CD8-positive, alpha-beta memory T cell (primary cell): Measurements from ENCODE around the gene ATP1B1. TPM values are rescaled to one million over a fixed set of nuclear protein-coding genes. Genes with fewer than 3 reads are reported as not detected.
A peak's percentile ranks its signal among the peaks of the same experiment; 100 is the strongest.

Source experiments
- CTCF ChIA-PET: fragments of 350-600 bp; sonication (Branson Sonifier 250); formaldehyde crosslinking; loops from one replicate; lab custom pipeline; 2021; ENCODE audit warnings: antibody characterized with exemption; lab: Charles Lee
- POLR2A ChIA-PET: fragments of 350-600 bp; sonication (Branson Sonifier 250); formaldehyde crosslinking; loops from one replicate; lab custom pipeline; 2021; ENCODE audit warnings: antibody characterized with exemption; lab: Charles Lee
- DNase-seq, 5 donors: peaks; one replicate each; pipeline versions ENCODE4 v3.0.0 to v3.0.0-alpha.2; 2020 to 2022; ENCODE audit warnings: mixed read lengths in 1 of 5
- H3K27ac ChIP-seq: one replicate; pipeline ENCODE4 v1.7.0; 2013; ENCODE audit warnings: low read depth, mild to moderate bottlenecking, low read length, moderate library complexity
- H3K27me3 ChIP-seq: 2 replicates; pipeline ENCODE4 v1.7.0; 2013; ENCODE audit warnings: low read length, mild to moderate bottlenecking; ENCODE audit not compliant: insufficient read depth, poor library complexity, severe bottlenecking
- H3K36me3 ChIP-seq: 2 replicates; pipeline ENCODE4 v1.7.0; 2013; ENCODE audit warnings: mild to moderate bottlenecking, low read length, moderate library complexity; ENCODE audit not compliant: insufficient read depth
- H3K4me1 ChIP-seq: 2 replicates; pipeline ENCODE4 v1.7.0; 2013; ENCODE audit warnings: mild to moderate bottlenecking, low read length, moderate library complexity; ENCODE audit not compliant: insufficient read depth
- H3K4me3 ChIP-seq: 2 replicates; pipeline ENCODE4 v1.7.0; 2013; ENCODE audit warnings: mild to moderate bottlenecking, low read length
- H3K9me3 ChIP-seq: 2 replicates; pipeline ENCODE4 v1.7.0; 2013; ENCODE audit warnings: mild to moderate bottlenecking, low read length
- H3K27ac Mint-ChIP-seq, 8 donors: one replicate each; pipeline ENCODE4 v1.8.0; 2020 to 2021; ENCODE audit warnings: mixed read lengths in 8 of 8, mild to moderate bottlenecking in 6 of 8, inconsistent platforms in 3 of 8, moderate library complexity in 3 of 8
- H3K27me3 Mint-ChIP-seq, 2 donors: one replicate each; pipeline ENCODE4 v1.8.0; 2020 to 2021; ENCODE audit warnings: mixed read lengths in 2 of 2, mild to moderate bottlenecking in 1 of 2, moderate library complexity in 1 of 2
- H3K36me3 Mint-ChIP-seq, 3 donors: one replicate each; pipeline ENCODE4 v1.8.0; 2020 to 2021; ENCODE audit warnings: mixed read lengths in 3 of 3, inconsistent platforms in 1 of 3, mild to moderate bottlenecking in 1 of 3
- H3K4me1 Mint-ChIP-seq, 3 donors: one replicate each; pipeline ENCODE4 v1.8.0; 2020 to 2021; ENCODE audit warnings: mixed read lengths in 3 of 3, inconsistent platforms in 1 of 3, mild to moderate bottlenecking in 1 of 3
- H3K4me3 Mint-ChIP-seq, 7 donors: one replicate each; pipeline ENCODE4 v1.8.0; 2020 to 2021; ENCODE audit warnings: mixed read lengths in 7 of 7, mild to moderate bottlenecking in 6 of 7, moderate library complexity in 4 of 7, inconsistent platforms in 2 of 7
- H3K9me3 Mint-ChIP-seq, 5 donors: one replicate each; pipeline ENCODE4 v1.8.0; 2020 to 2022; ENCODE audit warnings: mixed read lengths in 5 of 5, mild to moderate bottlenecking in 3 of 5, moderate library complexity in 2 of 5, inconsistent platforms in 1 of 5
- polyA plus RNA-seq: library from polyadenylated mRNA; unstranded; fragments of 300-500 nt; fragmentation: Illumina TruSeq; gene quantifications from one replicate; pipeline ENCODE4 v1.2.3, GENCODE V29; 2021
- total RNA-seq, 2 experiments: library from RNA; stranded (reverse); gene quantifications; one replicate each; pipeline ENCODE4 v1.2.3, GENCODE V29; 2021

The ATP1B1 gene
- total and polyA plus RNA-seq, 3 experiments from 2014 or later = 1.7 to 4.5 (median 3.7) TPM

DNA sequence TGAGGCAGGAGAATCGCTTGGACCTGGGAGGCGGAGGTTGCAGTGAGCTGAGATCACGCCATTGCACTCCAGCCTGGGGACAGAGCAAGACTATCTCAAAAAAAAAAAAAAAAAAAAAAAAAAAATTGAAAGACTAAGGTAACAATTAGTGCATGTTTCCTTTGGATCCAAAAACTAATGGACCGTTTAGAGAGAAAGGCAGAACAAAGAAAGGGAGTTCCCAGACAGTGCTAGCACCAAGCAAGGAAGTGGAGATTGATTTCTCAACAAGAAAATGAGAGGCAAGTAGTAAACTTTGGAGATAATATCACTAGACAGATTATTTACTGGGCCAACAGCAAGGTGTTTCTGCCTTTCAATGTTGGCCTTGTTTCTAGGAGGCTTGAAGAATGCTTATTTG lies 24.2 kb downstream of the ATP1B1 start:
- Mint-ChIP-seq H3K4me1 (peaks cover 3 to 10% (median 6%) of the 10 kb centered on the region in 3 donors), H3K27ac (no peak overlapping the region), H3K36me3 (peaks cover 6 to 11% (median 8%) of the 10 kb centered on the region in 3 donors), H3K9me3 (no peaks in the 10 kb centered on the region), H3K4me3 (no peak overlapping the region), H3K27me3 (peaks cover 0 to 2% of the 10 kb centered on the region in 2 donors)
- no peak for DNase-seq
- H3K27me3 ChIP-seq = no peaks in the 10 kb centered on the region
- ChIA-PET CTCF (no interaction called here), POLR2A (no interaction called here)
- H3K27ac ChIP-seq = no peak overlapping the region
- H3K4me1 ChIP-seq = no peaks in the 10 kb centered on the region
- H3K36me3 ChIP-seq = no peaks in the 10 kb centered on the region
- no peak overlapping the region for H3K4me3 ChIP-seq
- no peaks in the 10 kb centered on the region for H3K9me3 ChIP-seq

- Histone ChIP-seq H3K4me3 (no peak overlapping the region), H3K27me3 (no peaks in the 10 kb centered on the region), H3K4me1 (no peaks in the 10 kb centered on the region), H3K9me3 (no peaks in the 10 kb centered on the region), H3K36me3 (no peaks in the 10 kb centered on the region), H3K27ac (no peak overlapping the region)
- CTCF ChIA-PET = interaction anchor here (1.1 kb wide), 1 partner anchor 790 kb away, joined by 3 read pairs; no protein-coding TSS in a partner anchor
- H3K27ac Mint-ChIP-seq = peak overlapping the region in 6 of 8 donors; percentile 1 to 95 (median 53)
- peaks cover 3 to 10% (median 6%) of the 10 kb centered on the region in 3 donors for H3K4me1 Mint-ChIP-seq
- no peak for DNase-seq
- H3K4me3 Mint-ChIP-seq = peak overlapping the region in 3 of 7 donors; percentile 46 to 60 (median 59)
- peaks cover 0 to 2% of the 10 kb centered on the region in 2 donors for H3K27me3 Mint-ChIP-seq
- H3K9me3 Mint-ChIP-seq = no peaks in the 10 kb centered on the region
- H3K36me3 Mint-ChIP-seq = peaks cover 6 to 11% (median 8%) of the 10 kb centered on the region in 3 donors
- POLR2A ChIA-PET = no interaction called here
These were observed 26.2 kb downstream of the ATP1B1 start for GRCh38 chr1:169132512-169133227.

DNA sequence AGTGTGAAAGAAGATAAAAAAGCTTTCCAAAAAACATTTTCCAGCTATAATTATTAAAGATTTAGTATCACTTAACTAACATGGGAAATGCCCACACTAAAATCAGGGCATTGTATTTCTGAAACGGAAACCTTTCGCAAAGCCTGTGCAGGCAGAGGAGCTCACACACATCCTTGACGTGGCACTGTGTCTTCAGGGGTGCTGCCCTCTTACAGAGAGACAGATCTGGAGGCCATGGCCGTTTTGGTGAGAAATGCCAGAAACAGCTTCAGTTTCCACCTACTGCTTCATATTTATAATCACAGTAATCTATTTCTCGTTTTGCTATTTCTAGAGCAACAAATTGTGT lies 26.7 kb downstream of the ATP1B1 start:
- ChIA-PET POLR2A (no interaction called here), CTCF (interaction anchor here (1.1 kb wide), 1 partner anchor 790 kb away, joined by 3 read pairs; no protein-coding TSS in a partner anchor)
- Histone ChIP-seq H3K27ac (no peak overlapping the region), H3K4me1 (no peaks in the 10 kb centered on the region), H3K4me3 (no peak overlapping the region), H3K9me3 (no peaks in the 10 kb centered on the region), H3K27me3 (no peaks in the 10 kb centered on the region), H3K36me3 (no peaks in the 10 kb centered on the region)
- Mint-ChIP-seq H3K27ac (peak overlapping the region in 6 of 8 donors; percentile 24 to 95 (median 82)), H3K9me3 (no peaks in the 10 kb centered on the region), H3K36me3 (peaks cover 6 to 9% (median 8%) of the 10 kb centered on the region in 3 donors), H3K4me3 (peak overlapping the region in 3 of 7 donors; percentile 46 to 60 (median 59)), H3K27me3 (peaks cover 0 to 2% of the 10 kb centered on the region in 2 donors), H3K4me1 (peaks cover 3 to 10% (median 6%) of the 10 kb centered on the region in 3 donors)
- DNase-seq = no peak

DNA sequence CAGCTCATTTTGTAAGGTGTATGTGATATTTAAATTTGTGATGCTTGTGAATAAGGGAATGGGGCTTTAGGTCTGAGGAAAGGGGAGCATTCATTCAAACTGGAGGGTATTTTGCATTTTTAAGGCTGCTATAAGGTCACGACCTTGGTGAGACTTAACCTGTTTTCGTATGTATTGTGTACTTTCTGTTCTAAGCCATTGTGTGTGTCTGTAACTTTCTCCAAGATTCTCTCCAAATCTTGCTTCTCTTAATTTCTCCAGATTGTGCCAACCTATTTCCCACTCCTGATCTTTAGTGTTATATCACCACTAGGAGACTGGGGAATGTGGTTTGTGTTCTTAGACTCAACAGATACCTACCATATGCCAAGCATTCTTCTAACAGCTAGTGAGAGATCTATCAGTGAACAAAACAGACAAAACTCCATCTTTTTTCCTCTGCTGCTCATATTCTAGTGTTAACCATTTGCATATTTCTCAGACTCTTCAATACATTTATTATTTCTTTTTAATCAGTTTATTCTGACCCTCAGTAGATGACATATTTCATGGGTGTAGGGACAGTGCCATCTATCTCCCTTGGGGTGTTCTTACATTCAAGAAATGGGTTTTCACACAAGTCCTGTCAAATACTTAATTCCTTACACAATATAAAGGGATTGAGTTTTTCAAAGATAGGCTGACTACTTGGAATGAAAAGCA lies 27.5 kb downstream of the ATP1B1 start:
- Histone ChIP-seq H3K4me3 (no peak overlapping the region), H3K4me1 (no peaks in the 10 kb centered on the region), H3K27ac (no peak overlapping the region), H3K27me3 (no peaks in the 10 kb centered on the region), H3K36me3 (no peaks in the 10 kb centered on the region), H3K9me3 (no peaks in the 10 kb centered on the region)
- Mint-ChIP-seq H3K36me3 (peaks cover 4 to 8% (median 6%) of the 10 kb centered on the region in 3 donors), H3K27me3 (peaks cover 0 to 2% of the 10 kb centered on the region in 2 donors), H3K4me1 (peaks cover 3 to 10% (median 6%) of the 10 kb centered on the region in 3 donors), H3K9me3 (no peaks in the 10 kb centered on the region), H3K4me3 (peak overlapping the region in 3 of 7 donors; percentile 2 to 60 (median 13)), H3K27ac (peak overlapping the region in 5 of 8 donors; percentile 24 to 95 (median 85))
- CTCF ChIA-PET = interaction anchor here (1.2 to 1.3 kb wide), 2 partner anchors 695 to 791 kb away, joined by 3 read pairs; no protein-coding TSS in a partner anchor
- no peak for DNase-seq
- POLR2A ChIA-PET = no interaction called here

GRCh38 chr1:169137357-169137756 lies 30.9 kb downstream of the ATP1B1 start:
- Mint-ChIP-seq H3K27me3 (no peaks in the 10 kb centered on the region), H3K9me3 (no peaks in the 10 kb centered on the region), H3K36me3 (peaks cover 0 to 4% (median 4%) of the 10 kb centered on the region in 3 donors), H3K4me1 (peaks cover 3 to 10% (median 6%) of the 10 kb centered on the region in 3 donors), H3K27ac (peak overlapping the region in 1 of 8 donors; percentile 48), H3K4me3 (no peak overlapping the region)
- Histone ChIP-seq H3K4me3 (no peak overlapping the region), H3K36me3 (no peaks in the 10 kb centered on the region), H3K27me3 (no peaks in the 10 kb centered on the region), H3K27ac (no peak overlapping the region), H3K4me1 (no peaks in the 10 kb centered on the region), H3K9me3 (no peaks in the 10 kb centered on the region)
- ChIA-PET CTCF (no interaction called here), POLR2A (no interaction called here)
- no peak for DNase-seq

GRCh38 chr1:169138866-169139670 lies 32.6 kb downstream of the ATP1B1 start:
- Mint-ChIP-seq H3K36me3 (peaks cover 0 to 1% (median 0%) of the 10 kb centered on the region in 3 donors), H3K9me3 (no peaks in the 10 kb centered on the region), H3K27me3 (no peaks in the 10 kb centered on the region), H3K4me3 (no peak overlapping the region), H3K4me1 (no peaks in the 10 kb centered on the region), H3K27ac (no peak overlapping the region)
- H3K9me3 ChIP-seq = no peaks in the 10 kb centered on the region
- no peaks in the 10 kb centered on the region for H3K4me1 ChIP-seq
- no peak overlapping the region for H3K27ac ChIP-seq
- no peak overlapping the region for H3K4me3 ChIP-seq
- no peaks in the 10 kb centered on the region for H3K36me3 ChIP-seq
- ChIA-PET CTCF (no interaction called here), POLR2A (no interaction called here)
- DNase-seq = no peak
- no peaks in the 10 kb centered on the region for H3K27me3 ChIP-seq

GRCh38 chr1:169141356-169141755 lies 34.9 kb downstream of the ATP1B1 start:
- H3K4me1 ChIP-seq = no peaks in the 10 kb centered on the region
- ChIA-PET POLR2A (interaction anchor here (0.5 kb wide), 1 partner anchor 764 kb away, joined by 5 read pairs; no protein-coding TSS in a partner anchor), CTCF (interaction anchor here (1.4 kb wide), 1 partner anchor 17 kb away, joined by 3 read pairs; no protein-coding TSS in a partner anchor)
- no peak overlapping the region for H3K27ac ChIP-seq
- no peaks in the 10 kb centered on the region for H3K9me3 ChIP-seq
- no peak overlapping the region for H3K4me3 ChIP-seq
- Mint-ChIP-seq H3K4me3 (no peak overlapping the region), H3K9me3 (no peaks in the 10 kb centered on the region), H3K27ac (peak overlapping the region in 1 of 8 donors; percentile 52), H3K4me1 (no peaks in the 10 kb centered on the region), H3K36me3 (peaks cover 0 to 2% (median 0%) of the 10 kb centered on the region in 3 donors), H3K27me3 (no peaks in the 10 kb centered on the region)
- H3K36me3 ChIP-seq = no peaks in the 10 kb centered on the region
- DNase-seq = no peak
- H3K27me3 ChIP-seq = no peaks in the 10 kb centered on the region
